H54 (cell line): ENCODE measurements around the gene PEX11B.

Experiments
- DNase-seq: peaks from one replicate; pipeline ENCODE4 v3.0.0; 2011; ENCODE audit warnings: low spot score, mixed read lengths; ENCODE audit not compliant: insufficient read length
- FAIRE-seq: peaks from 3 replicates; lab custom pipeline; 2011; peaks lifted over from hg19 to GRCh38; lab: Jason Lieb, UNC
- POLR2A ChIP-seq: IDR thresholded peaks from 2 replicates; pipeline ENCODE4 v1.6.1; 2011; ENCODE audit warnings: low read depth, mild to moderate bottlenecking, low read length

Gene PEX11B

DNA sequence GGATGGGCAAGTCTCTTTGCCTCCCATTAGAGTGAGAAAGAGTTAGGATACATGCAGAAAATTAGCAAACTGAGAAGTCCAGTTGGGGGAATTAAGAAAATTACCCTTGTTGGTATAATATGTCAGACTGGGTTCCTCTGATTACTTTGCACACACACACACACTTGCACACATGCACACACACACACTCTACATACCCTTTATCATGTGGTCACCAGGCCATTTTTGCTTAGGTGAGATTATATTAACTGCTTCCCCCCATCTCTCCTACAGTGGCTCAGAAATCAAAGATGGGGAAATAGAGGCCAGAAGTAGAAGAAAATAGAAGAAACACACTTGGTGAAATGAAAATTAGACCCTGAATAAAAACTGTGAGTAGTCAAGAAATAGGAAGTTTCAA, 40.2 kb upstream of the PEX11B start:
- FAIRE-seq: no peak
- no peak for TF ChIP-seq POLR2A
- no peak for DNase-seq

DNA sequence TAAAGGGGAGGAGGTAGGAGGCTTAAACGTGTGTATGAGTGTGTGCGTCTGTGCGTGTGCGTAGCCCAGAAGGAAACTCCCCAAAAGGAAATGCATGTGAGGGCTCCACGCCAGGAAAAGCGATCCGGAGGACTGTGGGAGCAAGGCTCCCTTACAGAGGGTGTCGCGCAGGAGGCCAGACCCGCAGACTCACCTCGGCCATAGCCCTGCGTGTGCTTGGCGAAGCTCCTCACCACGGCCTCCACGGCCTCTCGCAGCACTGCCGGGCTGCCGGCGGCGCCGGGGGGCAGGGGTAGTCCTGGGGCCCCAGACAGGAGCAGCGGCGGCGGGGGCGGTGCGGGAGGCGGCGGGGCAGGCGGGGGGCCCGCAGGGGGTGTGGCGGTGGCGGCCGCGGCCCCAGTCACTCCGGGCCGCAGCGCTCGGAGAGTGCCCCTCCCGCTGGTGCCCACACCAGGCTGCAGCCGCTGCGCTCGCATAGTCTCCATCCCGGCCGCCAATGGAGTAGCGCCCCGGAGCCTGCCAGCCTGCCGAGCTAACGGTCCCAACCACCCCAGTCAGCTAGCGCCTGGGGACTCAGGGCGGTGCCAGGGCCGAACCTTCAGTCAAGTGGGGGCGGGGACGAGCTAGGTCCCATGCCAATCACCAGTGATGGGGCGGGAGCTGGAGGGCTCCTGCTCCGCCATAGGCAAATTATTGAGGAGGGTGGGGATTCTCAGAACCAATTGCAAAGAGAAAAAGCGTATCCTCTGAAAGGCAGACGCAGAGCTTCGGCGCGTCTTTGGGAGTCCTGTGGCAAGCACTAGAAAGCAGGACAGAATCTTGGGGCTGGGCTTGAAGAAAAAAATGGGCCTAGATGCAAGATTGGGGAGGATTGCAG, 39.2 kb upstream of the PEX11B start, which contains the start of gene LIX1L:
LIX1L (minus strand) TSS at position 575 of the 877 bp plus-strand sequence; CDS start at position 485, 90 bp downstream.
- TF ChIP-seq POLR2A: peak; percentile 92
- peak; percentile 70 for FAIRE-seq
- DNase-seq: peak; percentile 93

DNA sequence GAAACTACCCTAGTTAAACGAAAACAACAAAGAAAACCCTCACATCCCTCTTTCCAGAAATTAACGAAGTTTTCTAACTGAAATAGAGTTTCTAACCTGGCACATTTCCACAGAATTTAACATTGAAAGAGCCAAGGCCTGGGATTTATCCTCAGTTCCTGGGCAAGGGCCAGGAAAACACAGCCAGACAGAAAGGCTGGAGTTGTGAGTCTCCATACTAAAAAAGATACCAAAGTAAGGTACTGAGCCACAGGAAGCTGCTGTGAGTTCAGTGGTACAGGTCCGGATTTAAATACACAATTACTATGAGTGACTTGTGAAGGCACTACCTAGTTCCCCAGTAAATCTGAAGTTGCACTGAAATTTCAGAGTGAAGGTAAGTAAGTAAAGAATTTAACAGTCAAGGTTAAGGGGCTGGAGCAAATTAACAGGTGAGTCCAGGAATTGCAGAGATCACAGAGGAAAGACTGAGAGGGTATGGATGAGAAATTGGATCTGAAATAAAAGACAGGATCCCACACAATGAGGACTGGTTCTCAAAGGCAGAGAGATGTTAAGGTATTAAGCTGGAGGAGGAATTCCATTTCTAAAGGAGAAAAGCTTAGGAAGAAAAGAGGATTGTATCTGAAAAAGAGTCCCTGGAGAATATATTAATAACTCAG, 38.4 kb upstream of the PEX11B start:
- DNase-seq: no peak
- no peak for FAIRE-seq
- TF ChIP-seq POLR2A: no peak

DNA sequence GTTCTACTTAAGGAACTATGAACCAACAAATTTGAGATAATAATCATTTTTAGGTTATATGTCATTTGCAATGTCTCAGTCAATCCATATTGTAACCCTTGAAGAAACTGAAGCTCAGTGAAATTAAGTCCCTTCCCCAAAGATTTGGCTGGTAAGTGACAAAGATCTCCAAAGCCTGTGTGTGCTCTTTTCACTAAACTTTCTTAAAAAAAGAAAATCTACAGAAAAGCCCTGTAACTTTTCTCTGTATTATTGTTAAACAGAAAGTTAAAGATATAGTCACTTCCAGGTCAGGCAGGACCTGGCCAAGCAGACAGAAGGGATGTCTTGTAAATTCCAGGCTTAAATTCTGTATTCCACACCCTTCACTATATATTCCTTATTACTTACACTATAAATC, 37.8 kb upstream of the PEX11B start:
- no peak for TF ChIP-seq POLR2A
- DNase-seq (no peak), FAIRE-seq (no peak)

DNA sequence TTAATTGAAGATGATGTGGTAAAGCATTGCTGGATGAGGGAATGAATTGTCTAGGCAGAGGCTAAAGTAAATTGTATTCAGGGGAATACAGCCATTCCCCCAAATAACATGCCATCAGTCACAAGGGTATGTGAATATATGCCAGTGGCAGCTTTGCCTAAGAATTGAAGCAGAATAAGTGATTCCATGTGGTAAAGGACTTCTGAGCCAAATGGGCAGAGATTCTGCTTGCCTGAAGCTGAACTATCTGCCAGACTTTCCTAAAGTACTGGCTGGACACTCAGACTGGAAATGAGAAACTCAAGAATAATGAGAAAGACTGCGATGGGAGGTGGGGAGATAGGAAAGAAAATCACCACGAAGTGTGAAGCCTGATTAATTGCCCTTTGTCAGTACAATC, 36.9 kb upstream of the PEX11B start:
- no peak for TF ChIP-seq POLR2A
- FAIRE-seq: no peak
- DNase-seq: no peak

DNA sequence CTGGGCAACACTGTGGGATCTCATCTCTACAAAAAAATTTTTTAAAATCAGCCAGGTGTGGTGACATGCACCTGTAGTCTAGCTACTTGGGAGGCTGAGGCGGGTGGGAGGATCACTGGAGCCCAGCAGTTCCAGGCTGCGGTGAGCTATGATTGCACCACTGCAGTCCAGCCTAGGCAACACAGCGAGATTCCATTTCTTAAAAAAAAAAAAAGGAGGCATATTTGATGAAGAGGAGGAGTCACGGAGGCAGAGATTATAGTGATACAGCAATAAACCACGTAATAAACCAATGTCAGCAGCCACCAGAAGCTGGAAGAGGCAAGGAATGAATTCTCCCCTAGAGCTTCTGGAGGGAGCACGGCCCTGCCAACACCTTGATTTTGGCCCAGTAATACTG, 35.3 kb upstream of the PEX11B start:
- DNase-seq: no peak
- no peak for TF ChIP-seq POLR2A
- FAIRE-seq: no peak

DNA sequence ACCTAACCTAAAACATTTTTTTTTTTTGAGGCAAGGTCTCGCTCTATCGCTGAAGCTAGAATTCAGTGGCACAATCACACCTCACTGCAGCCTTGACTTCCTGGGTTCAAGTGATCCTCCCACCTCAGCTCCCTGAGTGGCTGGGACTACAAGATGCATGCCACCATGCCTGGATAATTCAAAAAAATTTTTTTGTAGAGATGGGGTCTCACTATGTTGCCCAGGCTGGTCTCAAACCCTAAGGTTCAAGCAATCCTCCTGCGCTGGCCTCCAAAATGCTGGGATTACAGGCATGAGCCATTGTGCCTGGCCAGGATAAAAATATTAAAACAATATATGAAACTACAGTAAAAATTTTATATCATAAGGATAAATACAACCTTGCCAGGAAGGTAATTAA, 34.4 kb upstream of the PEX11B start:
- FAIRE-seq: no peak
- DNase-seq: no peak

DNA sequence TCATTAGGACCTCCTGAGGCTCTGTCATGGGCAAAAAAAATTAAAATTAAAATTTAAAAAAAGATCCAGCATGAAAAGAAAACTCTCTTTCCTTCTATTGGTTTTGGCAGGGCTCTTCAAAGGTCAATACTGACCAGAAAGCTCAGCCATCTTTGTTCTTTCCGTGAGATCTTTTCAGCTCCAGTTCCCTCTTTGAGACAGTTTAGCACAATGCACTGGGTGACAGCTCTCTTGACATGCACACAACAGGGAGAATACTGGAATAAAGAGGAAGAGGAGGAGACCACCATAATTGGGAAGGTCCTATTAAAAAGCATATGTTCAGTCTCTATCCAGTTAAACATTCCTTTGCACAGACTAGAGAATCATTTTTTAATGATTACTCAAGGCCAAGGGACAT, 33.0 kb upstream of the PEX11B start:
- FAIRE-seq (no peak), DNase-seq (no peak)

More for the DNA sequence above, 34.4 kb upstream of the PEX11B start:
- no peak for TF ChIP-seq POLR2A

DNA sequence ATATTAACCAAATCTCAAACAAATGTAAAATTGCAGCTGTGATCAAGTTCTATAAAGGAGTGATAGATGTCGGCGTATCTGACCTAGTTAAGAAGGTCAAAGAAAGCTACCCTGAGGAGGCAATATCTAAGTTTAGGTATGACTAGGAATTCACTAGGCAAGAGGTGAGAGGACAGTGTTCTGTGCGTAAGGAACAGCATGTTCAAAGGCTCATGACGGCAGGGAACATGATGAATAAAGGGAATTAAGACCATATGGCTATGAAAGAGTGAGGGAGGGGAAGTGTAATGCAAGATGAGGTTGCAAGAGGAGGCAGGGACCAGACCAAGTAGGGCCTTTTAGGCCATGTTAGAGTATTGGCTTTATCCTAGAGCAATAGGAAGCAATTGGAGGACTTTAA, 30.7 kb upstream of the PEX11B start:
- FAIRE-seq (no peak), DNase-seq (no peak)
- no peak for TF ChIP-seq POLR2A

More for the DNA sequence above, 33.0 kb upstream of the PEX11B start:
- TF ChIP-seq POLR2A: no peak

DNA sequence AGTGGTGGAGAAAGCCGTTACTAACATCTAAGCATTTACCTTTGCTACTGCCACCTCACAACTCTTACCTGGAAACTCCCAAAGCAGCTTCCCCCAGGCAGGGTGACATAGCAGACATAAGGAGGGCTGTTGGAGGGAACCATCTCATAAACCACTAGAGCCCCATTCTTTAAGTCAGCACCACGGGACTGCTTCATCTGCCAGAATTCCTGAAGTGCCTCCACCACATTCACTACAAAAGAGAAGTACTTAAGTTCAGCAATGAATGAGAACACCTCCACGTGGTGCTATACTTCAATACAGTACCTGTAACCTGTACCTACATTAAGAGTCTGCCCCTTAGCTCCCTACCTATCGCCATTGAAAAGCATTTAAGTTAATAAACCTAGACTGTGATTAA, 29.0 kb upstream of the PEX11B start:
- no peak for TF ChIP-seq POLR2A
- DNase-seq: no peak
- FAIRE-seq: no peak

DNA sequence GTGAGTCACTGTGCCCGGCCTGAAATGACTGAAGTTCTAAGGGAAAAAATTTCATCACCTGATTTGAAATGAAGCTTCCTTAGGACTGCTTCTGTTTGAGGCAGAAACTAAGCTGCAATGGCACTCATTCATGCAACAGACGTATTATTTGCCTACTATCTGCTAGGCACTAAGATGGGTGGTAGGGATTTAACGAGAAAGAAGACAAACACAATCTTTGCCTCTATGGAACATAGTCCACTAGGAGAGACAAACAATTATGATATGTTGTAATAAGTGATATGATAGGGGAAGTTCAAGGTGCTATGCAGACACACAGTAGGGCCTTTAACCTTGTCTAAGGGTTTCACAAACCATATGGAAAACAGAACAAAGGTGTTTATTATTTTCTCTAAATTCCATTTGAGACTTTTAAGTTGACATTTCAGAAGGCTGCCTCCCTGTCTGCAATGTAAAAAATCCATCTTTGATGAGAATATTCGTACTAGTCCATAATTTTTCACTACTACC, 28.0 kb upstream of the PEX11B start:
- DNase-seq (no peak), FAIRE-seq (no peak)
- TF ChIP-seq POLR2A: no peak

DNA sequence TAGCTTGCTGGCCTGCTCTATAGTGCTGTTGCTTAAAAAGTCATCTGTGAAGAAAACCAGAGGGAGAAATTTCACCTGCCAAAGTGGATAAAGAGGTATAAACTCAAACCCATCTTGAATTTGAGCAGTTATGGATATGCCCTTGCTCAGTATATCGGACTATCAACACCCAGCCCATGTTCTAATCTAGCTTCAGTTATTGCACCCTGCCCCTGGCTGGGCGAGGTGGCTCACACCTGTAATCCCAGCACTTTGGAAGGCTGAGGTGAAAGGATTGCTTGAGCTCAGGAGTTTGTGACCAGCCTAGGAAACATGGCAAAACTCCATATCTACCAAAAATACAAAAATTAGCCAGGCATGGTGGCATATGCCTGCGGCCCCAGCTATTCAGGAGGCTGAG, 26.0 kb upstream of the PEX11B start:
- FAIRE-seq (no peak), DNase-seq (no peak)
- TF ChIP-seq POLR2A: no peak

DNA sequence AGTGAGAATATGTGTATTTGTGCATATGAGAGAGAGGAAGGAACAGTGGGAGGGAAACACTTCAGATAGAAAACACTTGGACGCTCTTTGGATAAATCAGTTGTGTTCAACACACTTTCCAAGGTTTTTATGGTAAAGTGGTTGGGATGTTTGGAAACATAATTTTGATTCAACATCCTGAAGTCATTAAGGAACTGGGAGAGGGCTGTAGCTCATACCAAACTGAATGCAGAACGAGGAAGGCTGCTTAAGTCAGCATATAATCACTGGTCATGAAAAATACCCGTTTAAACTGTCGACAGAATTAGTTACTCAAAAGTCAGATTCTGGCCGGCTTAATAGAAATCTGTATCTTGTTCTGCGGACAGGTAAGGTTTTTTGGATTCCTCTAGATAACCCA, 24.4 kb upstream of the PEX11B start:
- no peak for TF ChIP-seq POLR2A
- FAIRE-seq: no peak
- DNase-seq: no peak

DNA sequence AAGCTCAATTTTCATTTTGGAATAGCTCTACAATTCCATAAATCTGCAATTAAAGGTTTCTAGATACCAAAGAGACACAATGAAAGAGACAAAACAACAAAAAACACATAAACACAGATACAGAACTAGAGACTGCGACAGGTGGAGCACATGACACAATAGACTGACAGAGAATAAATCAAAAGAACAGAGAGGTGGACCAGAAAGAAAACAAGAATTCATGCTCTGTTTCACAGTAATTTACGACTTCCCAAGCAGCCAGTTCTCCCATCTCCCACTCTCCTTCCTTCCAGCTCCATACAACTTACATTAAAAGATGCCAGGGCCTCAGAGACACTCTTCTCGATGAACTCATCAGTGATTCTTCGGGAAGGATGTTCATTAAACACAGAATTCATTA, 23.9 kb upstream of the PEX11B start:
- DNase-seq (no peak), FAIRE-seq (no peak)
- no peak for TF ChIP-seq POLR2A

DNA sequence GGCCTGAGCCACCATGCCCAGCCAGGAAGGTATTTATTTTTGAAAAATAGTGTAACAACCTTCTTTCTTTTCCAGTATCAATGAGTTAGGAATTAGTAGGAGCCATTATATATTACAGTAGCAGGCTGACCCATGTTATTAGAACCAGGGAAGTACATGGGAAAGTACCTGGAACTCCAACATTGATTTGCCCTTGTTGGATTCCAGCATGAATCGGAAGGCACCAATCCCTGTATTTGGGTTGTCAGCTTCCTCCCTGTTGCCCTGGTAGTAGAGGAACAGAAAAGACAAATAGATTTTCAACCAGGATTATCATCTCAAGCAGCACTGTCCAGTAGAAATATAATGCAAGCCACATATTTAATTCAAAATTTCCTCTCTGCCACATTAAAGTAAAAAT, 18.9 kb upstream of the PEX11B start:
- no peak for FAIRE-seq
- TF ChIP-seq POLR2A: no peak
- DNase-seq: no peak
